ENCODE data around the gene MGAT5.

MGAT5 gene

DNA sequence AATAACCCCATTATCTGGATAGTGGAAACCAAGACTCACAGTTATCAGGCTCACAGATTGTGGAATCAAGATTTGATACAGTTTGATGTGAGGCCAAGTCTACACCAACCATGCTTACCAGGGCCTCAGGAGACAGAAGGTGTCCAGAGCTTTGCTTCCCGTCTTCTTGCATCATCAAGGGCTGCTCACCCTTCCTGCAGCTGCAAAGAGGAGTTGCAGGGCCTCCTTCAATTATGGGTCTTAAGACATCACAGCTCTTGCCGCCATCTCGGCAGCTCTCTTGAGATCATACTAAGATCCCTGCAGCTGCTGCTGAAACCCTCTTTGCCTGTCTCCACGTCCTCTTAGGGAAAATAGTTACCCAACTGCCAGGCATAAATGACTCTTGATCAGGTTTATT is 176.0 kb downstream of the MGAT5 start:
- TF ChIP-seq, protein P1, sequence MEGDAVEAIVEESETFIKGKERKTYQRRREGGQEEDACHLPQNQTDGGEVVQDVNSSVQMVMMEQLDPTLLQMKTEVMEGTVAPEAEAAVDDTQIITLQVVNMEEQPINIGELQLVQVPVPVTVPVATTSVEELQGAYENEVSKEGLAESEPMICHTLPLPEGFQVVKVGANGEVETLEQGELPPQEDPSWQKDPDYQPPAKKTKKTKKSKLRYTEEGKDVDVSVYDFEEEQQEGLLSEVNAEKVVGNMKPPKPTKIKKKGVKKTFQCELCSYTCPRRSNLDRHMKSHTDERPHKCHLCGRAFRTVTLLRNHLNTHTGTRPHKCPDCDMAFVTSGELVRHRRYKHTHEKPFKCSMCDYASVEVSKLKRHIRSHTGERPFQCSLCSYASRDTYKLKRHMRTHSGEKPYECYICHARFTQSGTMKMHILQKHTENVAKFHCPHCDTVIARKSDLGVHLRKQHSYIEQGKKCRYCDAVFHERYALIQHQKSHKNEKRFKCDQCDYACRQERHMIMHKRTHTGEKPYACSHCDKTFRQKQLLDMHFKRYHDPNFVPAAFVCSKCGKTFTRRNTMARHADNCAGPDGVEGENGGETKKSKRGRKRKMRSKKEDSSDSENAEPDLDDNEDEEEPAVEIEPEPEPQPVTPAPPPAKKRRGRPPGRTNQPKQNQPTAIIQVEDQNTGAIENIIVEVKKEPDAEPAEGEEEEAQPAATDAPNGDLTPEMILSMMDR (IDR thresholded peaks at IDR 0.05; ENCODE audit: control extremely low read depth, extremely low read depth, low read depth, missing control alignments): no peak
- CTCF ChIA-PET: interaction anchor here (1.9 to 6.5 kb wide), 4 partner anchors 9 to 311 kb away, joined by 5 to 43 read pairs (median 8); no protein-coding TSS in a partner anchor
- DNase-seq (ENCODE audit: extremely low spot score): no peak
- POLR2A ChIA-PET: no interaction called here

DNA sequence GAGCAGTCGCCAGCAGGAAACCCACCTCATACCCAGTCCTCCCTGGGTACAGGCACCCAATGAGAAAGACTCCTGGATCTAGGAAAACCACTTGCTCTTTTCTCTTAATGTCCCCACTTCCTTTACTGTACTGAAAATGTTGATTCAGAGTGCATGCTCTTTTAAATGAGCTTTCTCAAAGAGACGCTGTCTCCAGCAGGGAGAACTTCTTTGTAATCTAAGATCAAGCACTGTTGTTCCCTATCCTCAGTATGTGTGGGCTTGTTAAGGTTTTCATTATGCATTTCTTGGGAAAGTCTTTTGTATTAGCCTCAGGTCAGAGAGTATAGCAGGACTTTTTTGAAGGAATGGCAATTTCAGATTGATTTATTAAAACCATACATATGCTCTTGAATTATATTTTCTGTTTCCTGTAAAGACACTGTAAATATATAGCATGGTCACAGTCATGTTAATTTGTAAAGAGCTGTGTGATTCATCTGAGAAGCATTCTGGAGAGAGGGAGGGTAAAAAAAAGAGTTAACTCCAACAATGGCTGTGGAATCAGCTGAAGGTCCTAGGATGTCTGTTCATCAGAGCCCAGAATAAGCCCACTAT is 178.1 kb downstream of the MGAT5 start:
- TF ChIP-seq, protein P1 (IDR thresholded peaks at IDR 0.05; ENCODE audit: control extremely low read depth, extremely low read depth, low read depth, missing control alignments): no peak
- CTCF ChIA-PET: interaction anchor here (0.6 to 6.5 kb wide), 7 partner anchors 9 to 588 kb away, joined by 3 to 43 read pairs (median 4); no protein-coding TSS in a partner anchor
- POLR2A ChIA-PET: no interaction called here
- DNase-seq (ENCODE audit: extremely low spot score): no peak

DNA sequence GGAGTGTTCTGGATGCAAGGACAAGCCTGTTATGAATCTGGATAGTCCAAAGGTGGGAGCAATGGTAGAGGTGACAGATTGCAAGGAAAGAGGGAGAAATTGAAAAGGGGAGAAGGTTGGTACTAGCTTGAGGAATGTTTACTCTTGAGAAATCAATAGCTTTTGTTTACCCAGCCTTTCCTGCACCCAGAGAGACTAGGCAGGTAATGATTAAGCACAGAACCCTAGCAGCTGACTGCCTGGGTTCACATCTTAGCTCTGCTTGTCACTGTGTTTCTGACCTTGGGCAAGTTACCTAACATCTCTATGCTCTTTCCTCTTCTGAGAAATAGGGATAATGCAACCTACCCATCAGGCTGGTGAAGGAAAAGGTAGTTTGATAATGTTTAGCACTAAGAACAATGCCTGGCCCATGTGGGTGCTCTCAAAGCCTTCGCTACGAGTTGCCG is 178.6 kb downstream of the MGAT5 start:
- CTCF ChIA-PET: interaction anchor here (0.6 to 6.5 kb wide), 6 partner anchors 14 to 588 kb away, joined by 3 to 43 read pairs (median 4); no protein-coding TSS in a partner anchor

DNA sequence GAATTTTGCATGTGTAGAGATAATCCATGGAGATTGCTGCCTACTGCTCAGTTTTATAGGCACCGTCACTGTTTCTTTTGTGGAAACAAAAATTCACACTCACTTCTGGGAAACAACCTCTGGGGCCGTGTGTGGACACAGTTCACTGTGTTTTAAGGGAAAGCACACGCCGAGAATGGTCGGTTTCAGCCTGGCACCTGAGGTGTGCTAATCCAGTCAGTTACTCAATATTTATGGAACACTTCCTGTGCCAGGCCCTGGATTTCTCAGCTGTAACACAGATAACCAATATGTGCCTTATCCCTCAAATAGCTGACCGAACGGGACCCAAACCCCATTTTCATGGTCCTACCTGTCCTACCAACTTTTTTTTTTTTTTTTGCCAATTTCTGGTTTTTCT is 179.6 kb downstream of the MGAT5 start:
- TF ChIP-seq, protein P1 (IDR thresholded peaks at IDR 0.05; ENCODE audit: control extremely low read depth, extremely low read depth, low read depth, missing control alignments): no peak
- CTCF ChIA-PET: no interaction called here
- POLR2A ChIA-PET: no interaction called here
- no peak for DNase-seq (ENCODE audit: extremely low spot score)

More for the DNA sequence above, 178.6 kb downstream of the MGAT5 start:
- POLR2A ChIA-PET: no interaction called here
- DNase-seq (ENCODE audit: extremely low spot score): no peak
- TF ChIP-seq, protein P1 (IDR thresholded peaks at IDR 0.05; ENCODE audit: control extremely low read depth, extremely low read depth, low read depth, missing control alignments): no peak

DNA sequence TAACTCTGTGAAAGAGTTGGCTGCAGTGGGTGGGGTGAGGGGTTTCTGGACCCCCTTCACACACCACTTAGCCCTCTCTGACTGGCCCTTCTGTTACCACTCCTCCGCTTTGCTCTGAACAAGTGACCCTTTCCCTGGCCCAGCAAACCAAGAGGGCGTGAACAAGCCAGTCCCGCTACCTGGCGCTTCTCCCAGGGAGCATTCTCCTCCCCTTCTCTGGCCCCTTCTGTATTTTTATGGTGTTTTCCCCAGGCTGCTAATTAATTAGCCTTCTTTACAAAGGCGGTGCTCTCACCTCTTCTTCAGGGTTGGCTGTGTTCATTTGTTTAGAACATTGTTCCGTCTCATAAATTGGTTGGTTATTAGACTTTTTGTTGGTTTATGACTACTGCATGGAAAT is 180.1 kb downstream of the MGAT5 start:
- POLR2A ChIA-PET: no interaction called here
- CTCF ChIA-PET: interaction anchor here (1.3 to 5.4 kb wide), 3 partner anchors 13 to 16 kb away, joined by 3 to 59 read pairs (median 4); no protein-coding TSS in a partner anchor
- peak; percentile 3 for DNase-seq (ENCODE audit: extremely low spot score)
- TF ChIP-seq, protein P1 (IDR thresholded peaks at IDR 0.05; ENCODE audit: control extremely low read depth, extremely low read depth, low read depth, missing control alignments): no peak

DNA sequence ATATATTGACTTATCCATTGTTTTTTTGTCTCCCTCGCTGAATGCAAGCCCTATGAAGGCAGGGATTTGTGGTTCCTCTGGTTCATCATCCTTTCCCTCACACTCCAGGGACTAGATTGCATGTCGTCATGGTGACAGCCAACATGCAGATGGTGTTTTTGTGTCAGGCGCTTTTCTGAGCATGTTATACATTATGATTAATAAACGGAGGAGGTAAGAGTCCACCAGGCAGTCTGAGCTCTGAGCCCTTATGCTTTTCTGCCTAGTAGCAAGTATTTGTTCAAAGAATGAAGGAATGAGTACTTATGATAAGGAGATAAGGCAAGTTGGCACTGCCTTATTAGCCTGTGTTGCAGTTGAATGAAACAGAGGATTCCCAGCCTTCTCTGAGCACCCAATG is 181.6 kb downstream of the MGAT5 start:
- TF ChIP-seq, protein P1 (IDR thresholded peaks at IDR 0.05; ENCODE audit: control extremely low read depth, extremely low read depth, low read depth, missing control alignments): no peak
- ChIA-PET POLR2A (no interaction called here), CTCF (interaction anchor here (0.9 to 5.4 kb wide), 6 partner anchors 8 to 483 kb away, joined by 3 to 59 read pairs (median 6); partner anchors contain the start of gene CCNT2)
- no peak for DNase-seq (ENCODE audit: extremely low spot score)

All from GM10248 (cell line).